ENCODE measurements around the gene EYS. TPM values are rescaled to one million over a fixed set of nuclear protein-coding genes. Genes with fewer than 3 reads are reported as not detected.

Gene EYS
- total RNA-seq, 1 experiment from 2014 or later: not detected

- Mint-ChIP-seq H3K36me3 (ENCODE audit: insufficient read depth in 1 of 3, low read depth in 3 of 3) (no peaks in the 10 kb centered on the region), H3K27me3 (ENCODE audit: low read depth) (no peaks in the 10 kb centered on the region), H3K27ac (no peak overlapping the region), H3K4me3 (no peak overlapping the region), H3K4me1 (no peaks in the 10 kb centered on the region), H3K9me3 (no peaks in the 10 kb centered on the region)
- Histone ChIP-seq H3K9ac (ENCODE audit: extremely low read depth, insufficient read length, low read length) (no peak overlapping the region), H3K79me2 (ENCODE audit: insufficient read depth, low read length) (no peaks in the 10 kb centered on the region), H3K14ac (ENCODE audit: insufficient read depth, low read length) (no peak overlapping the region), H2BK20ac (ENCODE audit: low read depth, low read length, poor library complexity, severe bottlenecking) (no peak overlapping the region), H3K27me3 (ENCODE audit: insufficient read depth, low read length) (no peaks in the 10 kb centered on the region), H4K5ac (ENCODE audit: insufficient read length, low read depth, low read length) (no peak overlapping the region), H2BK5ac (ENCODE audit: insufficient read length, low read length) (no peak overlapping the region), H3K23ac (ENCODE audit: insufficient read length, low read depth, low read length) (no peak overlapping the region), H2AK5ac (ENCODE audit: insufficient read length, low read length) (no peak overlapping the region), H4K91ac (ENCODE audit: insufficient read length, low read depth, low read length) (no peak overlapping the region), H3T11ph (ENCODE audit: low read length) (no peak overlapping the region), H2BK15ac (ENCODE audit: low read depth, low read length) (no peak overlapping the region), H3K79me1 (ENCODE audit: insufficient read depth, low read depth, low read length, poor library complexity, severe bottlenecking) (no peaks in the 10 kb centered on the region), H3K18ac (ENCODE audit: insufficient read length, low read depth, low read length) (no peak overlapping the region), H3K27ac (ENCODE audit: insufficient read length, low read depth, low read length) (no peak overlapping the region), H3K4me2 (ENCODE audit: insufficient read depth, insufficient read length, low read length) (no peak overlapping the region), H4K8ac (replicated peaks; ENCODE audit: insufficient read length, low read depth, low read length) (no peak overlapping the region), H3K9me3 (ENCODE audit: control insufficient read depth, low read depth, low read length) (no peaks in the 10 kb centered on the region), H3K4me1 (ENCODE audit: insufficient read depth, low read length) (no peaks in the 10 kb centered on the region), H2BK120ac (ENCODE audit: low read depth, low read length, poor library complexity, severe bottlenecking) (no peak overlapping the region), H2BK12ac (ENCODE audit: insufficient read length, low read depth, low read length) (no peak overlapping the region), H2AFZ (ENCODE audit: low read length) (no peak overlapping the region), H4K20me1 (ENCODE audit: control insufficient read depth, insufficient read depth, insufficient read length) (no peaks in the 10 kb centered on the region), H3K56ac (ENCODE audit: insufficient read length, low read depth, low read length) (no peak overlapping the region), H3K4ac (ENCODE audit: low read depth, low read length) (no peak overlapping the region), H3K23me2 (ENCODE audit: insufficient read length, low read depth, low read length, poor library complexity, severe bottlenecking) (no peaks in the 10 kb centered on the region)
- WGBS (ENCODE audit: extremely low coverage, insufficient read length, low lambda C conversion rate): no CpG with 5 or more reads among the region's 1 CpG
- TF ChIP-seq CTCF (conservative IDR thresholded peaks at IDR 0.05): no peak
- DNase-seq: no peak
These were observed 895.9 kb downstream of the EYS start for GRCh38 chr6:64811119-64811518.
